Right ventricle myocardium superior (tissue), 1 donor: ENCODE measurements around the gene TRAPPC8. TPM values are rescaled to one million over a fixed set of nuclear protein-coding genes. Genes with fewer than 3 reads are reported as not detected.
A peak's percentile ranks its signal among the peaks of the same experiment; 100 is the strongest.
"Not testable (repeated sequence)": the region's sequence is repeated elsewhere in the genome, so short reads cannot be mapped to it uniquely, and the experiment has no call there.

Experiments used
- ATAC-seq: fragments of 200-7000 bp; cut with Tn5 transposase; one replicate; pipeline ENCODE4 v1.9.1; 2020; ENCODE audit warnings: mild to moderate bottlenecking; ENCODE audit not compliant: poor library complexity
- DNase-seq: peaks from one replicate; pipeline ENCODE4 v3.0.0-alpha.2; 2020
- intact Hi-C: fragments of 100-400 bp; cut with DNase I; formaldehyde crosslinking; loops from one replicate; pipeline ENCODE4 v1.11.2; 2022
- total RNA-seq: library from RNA; stranded (reverse); fragmentation: NEBNext Ultra II Directional; extraction: Animal tissue kit (Norgen Biotek cat#: 25700); gene quantifications from one replicate; pipeline ENCODE4 v1.2.1, GENCODE V29; 2021
- donor health status: DM: no; HTN: yes; CAD: no; lungs with severe emphysema.

The TRAPPC8 gene
- total RNA-seq, 1 donor from 2014 or later: 34.1 TPM

DNA sequence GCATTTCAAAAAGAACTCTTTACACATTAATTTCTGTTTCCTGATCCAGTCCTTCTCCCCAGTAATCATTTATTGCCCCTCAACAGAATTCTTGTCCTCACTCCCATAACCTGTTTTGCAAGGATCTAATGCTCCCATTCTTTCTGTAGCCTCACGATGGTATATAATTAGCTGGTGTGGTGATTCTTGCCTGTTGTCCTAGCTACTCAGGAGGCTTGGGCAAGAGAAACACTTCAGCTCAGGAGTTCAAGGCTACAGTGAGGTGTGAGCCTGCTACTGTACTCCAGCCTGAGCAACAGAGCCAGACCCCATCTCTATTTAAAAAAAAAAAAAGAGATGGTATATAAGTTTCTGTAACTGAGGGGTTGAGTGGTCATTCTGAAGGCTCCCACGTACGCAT, 7.7 kb upstream of the TRAPPC8 start:
- DNase-seq: no peak
- intact Hi-C loops: no loop called here
- ATAC-seq: no peak

DNA sequence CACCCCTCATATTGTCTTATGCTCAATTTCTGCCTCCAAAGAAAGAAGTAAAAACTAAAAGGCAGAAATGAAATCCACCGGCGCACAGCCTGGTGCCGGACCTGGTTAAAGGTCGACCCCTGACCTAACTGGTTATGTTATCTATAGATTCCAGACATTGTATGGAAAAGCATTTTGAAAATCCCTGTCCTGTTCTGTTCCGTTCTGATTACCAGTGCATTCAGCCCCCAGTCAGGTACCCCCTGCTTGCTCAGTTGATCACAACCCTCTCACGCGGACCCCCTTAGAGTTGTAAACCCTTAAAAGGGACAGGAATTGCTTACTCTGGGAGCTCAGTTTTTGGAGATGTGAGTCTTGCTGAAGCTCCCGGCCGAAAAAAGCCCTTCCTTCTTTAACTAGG, 5.4 kb upstream of the TRAPPC8 start:
- DNase-seq, ATAC-seq: not testable (repeated sequence)
- intact Hi-C loops: loop anchor here (10.0 kb wide), 1 partner anchor 136 kb away; no protein-coding TSS in a partner anchor

DNA sequence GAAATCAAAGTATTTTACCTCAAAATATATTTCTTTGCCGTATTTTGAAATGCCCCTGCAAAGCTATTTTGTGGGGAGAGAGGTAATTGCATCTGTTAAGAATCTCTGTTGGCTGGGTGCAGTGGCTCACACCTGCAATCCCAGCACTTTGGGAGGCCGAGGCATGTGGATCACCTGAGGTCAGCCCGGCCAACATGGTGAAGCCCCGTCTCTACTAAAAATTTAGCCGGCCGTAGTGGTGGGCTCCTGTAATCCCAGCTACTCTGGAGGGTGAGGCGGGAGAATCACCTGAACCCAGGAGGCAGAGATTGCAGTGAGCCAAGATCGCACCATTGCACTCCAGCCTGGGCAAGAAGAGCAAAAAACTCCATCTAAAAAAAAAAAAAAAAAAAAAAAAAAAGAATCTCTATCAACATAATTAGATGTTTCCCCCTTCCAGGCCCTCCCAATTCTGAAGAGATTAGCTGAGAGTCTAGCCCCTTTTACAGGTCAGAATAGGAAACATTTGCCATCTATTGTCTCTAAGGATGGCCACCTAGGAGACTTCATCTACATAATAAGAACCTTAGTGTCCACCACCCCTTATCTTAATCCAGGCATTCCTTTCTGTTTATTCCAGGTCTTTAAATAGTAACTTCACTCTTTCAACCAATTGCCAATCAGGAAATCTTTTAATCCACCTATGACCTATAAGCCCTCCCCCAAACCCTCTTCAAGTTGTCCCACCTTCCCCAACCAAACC, 3.5 kb upstream of the TRAPPC8 start:
- intact Hi-C loops: loop anchor here (10.0 kb wide), 1 partner anchor 138 kb away; no protein-coding TSS in a partner anchor
- ATAC-seq (no peak), DNase-seq (no peak)

DNA sequence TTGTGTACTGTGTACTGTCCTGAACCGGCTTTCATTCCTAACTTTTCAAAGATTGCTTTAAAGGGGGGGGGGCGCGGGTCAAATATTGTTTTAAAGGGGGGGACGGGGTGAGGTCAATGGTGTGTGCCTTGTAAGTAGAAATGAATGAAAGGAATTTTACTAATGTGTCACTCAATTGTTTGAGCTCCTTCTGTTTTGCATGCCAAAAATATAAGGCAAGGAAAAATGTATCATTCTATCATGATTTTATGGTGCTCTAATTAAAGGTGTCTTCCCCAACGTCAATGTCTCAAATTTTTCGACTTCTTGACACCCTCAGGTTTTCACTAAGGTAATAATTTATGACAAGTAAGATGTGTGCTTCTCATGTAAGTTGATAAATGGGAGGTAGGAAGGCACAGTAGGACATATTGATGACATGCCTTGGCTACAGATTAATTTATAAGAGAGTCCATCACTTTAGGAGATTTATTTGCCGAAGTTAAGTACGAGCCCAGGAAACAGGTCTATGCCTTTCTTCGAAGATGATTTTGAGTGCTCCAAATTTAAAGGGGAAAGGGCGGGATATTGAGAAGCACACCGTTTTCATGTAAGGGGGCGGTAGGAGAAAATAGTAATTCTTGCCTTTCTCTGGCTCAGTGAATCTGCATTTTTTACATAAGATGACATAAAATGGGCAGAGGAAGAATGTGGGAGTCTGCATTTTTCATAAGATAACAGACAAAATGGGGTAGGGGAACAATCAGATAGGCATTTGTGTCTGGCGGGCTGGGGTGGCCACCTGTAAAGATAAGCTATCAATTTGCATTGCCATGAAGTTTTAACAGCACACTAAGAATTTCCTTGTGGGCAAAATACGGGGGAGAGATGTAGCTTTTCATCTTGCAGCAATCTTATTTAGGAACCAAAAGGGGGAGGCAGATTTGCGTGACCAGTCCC, 1.2 kb upstream of the TRAPPC8 start:
- DNase-seq (no peak), ATAC-seq (no peak)
- intact Hi-C loops: loop anchor here (10.0 kb wide), 1 partner anchor 141 kb away; no protein-coding TSS in a partner anchor

DNA sequence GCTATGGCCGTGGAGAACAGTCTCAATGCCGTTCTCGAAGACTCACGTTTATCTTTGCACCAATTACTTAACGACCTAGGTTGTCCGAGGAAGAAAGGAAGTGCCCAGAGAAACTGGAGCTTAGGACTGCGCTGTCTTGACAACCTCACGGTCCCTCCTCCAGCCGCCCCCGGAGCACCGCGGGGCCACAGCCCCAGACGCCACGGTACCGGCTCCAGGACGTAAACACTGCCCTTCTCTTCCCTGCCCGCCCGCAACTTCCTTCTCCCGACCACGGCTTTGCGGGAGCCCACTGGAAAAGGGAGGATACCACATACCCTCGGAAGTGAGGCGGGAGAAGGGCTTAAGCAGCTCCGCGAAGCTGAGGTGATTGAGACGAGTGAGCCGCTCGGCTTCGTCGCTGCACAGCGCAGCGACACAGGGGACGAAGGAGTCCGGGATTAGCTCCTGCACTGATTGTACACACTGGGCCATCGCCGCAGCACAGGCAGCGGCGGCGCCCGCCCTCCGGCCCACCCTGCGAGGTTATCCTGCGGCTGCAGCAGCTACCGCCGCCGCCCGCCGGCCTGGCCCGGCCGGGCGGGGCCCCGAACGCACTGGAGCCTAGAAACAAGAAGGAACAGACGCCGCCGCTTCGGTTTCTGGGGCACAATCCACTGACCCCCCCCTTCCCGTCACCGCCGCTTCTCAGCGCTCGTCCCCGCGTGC, 483 bp downstream of the TRAPPC8 start:
- intact Hi-C loops: loop anchor here (10.0 kb wide), 1 partner anchor 142 kb away; no protein-coding TSS in a partner anchor
- peak; percentile 49 for DNase-seq
- ATAC-seq: peak; percentile 60

DNA sequence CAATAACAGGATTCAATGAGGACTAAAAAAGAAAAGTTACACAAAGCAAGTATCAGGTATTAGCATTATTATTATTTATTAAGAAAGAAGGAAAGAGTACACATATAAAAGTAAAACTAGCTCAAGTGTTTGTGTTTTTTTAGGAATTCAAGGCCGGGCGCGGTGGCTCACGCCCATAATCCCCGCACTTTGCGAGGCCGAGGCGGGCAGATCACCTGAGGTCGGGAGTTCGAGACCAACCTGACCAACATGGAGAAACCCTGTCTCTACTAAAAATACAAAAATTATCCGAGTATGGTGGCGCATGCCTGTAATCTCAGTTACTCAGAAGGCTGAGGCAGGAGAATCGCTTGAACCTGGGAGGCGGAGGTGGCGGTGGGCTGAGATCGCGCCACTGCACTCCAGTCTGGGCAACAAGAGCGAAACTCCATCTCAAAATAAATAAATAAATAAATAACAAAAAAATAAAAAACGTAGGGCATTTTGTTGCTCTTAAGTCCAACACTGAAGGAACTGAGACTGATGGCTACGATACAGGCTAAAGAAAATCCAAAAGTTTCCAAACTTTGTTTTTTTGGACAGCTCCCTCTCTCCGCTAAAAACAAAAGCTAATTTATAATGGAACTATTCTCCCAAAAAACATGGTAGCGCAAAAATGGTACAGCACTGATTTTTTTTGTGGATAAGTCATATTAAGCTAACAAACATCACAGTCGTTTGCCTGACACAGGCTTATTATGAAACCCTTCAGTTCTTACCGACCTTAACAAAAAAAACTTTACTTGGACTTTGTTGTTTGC, 1.7 kb downstream of the TRAPPC8 start:
- no peak for ATAC-seq
- no peak for DNase-seq

DNA sequence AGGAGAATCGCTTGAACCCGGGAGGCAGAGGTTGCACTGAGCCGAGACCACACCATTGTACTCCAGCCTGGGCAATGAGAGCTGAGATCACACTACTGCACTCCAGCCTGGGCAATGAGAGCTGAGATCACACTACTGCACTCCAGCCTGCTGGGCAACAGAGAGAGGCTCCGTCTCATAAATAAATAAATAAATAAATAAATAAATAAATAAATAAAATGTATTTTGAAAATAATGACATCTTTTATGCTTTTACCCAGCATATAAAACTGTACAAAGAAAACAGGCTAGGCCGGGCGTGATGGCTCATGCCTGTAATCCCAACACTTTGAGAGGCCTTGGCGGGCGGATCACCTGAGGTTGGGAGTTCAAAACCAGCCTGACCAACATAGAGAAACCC, 8.2 kb downstream of the TRAPPC8 start:
- ATAC-seq, intact Hi-C loops, DNase-seq: not testable (repeated sequence)

More for the DNA sequence above, 1.7 kb downstream of the TRAPPC8 start:
- intact Hi-C loops: loop anchor here (10.0 kb wide), 1 partner anchor 144 kb away; no protein-coding TSS in a partner anchor

DNA sequence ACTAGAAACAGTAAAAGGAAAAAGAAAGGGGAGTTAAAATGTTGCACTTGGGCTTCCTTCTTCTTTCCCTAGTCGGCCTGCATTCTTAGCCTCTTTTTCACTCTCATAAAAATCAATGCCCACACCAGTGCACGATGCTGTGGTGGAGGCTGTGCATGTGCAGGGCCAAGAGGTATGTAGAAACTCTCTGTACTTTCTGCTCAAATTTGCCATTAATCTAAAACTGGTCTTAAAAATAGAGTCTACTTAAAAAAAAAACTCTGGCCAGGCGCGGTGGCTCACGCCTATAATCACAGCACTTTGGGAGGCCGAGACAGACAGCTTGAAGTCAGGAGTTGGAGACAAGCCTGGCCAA, 11.1 kb downstream of the TRAPPC8 start:
- DNase-seq (no peak), ATAC-seq (no peak)
- intact Hi-C loops: no loop called here

DNA sequence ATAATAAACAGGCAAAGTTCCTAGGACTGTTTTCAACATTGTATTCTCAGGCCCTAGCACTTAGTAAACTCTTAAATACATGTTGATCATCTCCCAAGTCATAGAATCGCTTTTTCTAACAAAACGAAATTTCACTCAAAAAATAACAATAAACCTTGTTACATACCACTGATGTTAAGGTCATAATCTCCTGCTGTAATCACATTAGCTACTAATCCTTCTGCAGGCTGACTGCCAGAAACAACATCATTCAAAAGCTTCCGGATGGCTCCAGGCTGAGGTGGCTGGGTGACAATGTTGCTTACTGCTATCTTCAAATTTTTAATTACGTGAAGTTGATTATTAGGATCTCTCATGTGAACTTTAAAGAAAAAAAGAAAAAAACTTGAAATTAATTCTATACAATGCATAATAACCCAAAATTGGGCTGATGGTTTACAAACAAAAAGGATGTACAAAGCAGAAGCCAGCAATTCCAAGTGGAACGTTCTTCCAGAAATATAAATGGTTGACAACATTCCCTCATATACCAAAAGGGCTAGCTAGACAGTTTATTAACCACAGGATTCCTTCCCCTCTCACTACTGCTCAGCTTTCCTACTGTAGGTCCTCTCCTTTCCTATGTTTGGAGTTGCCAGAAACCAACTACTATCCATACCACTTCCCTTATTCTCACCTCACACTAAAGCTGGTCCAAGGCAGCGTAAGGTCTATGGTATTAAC, 11.6 kb downstream of the TRAPPC8 start:
- DNase-seq (no peak), ATAC-seq (no peak)
- intact Hi-C loops: no loop called here

DNA sequence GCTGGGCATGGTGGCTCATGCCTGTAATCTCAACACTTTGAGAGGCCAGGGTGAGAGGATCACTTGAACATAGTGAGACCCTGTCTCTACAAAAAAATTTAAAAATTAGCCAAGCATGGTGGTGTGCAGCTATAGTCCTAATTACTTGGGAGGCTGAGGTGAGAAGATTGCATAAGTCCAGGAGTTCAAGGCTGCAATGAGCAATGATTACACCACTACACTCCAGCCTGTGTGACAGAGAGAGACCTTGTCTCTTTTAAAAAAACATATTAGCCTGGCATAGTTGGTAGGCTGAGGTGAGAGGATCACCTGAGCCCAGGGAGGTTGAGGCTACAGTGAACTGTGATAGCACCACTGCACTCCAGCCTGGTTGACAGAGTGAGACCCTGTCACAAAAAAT, 13.7 kb downstream of the TRAPPC8 start:
- DNase-seq (no peak), ATAC-seq (no peak)
- intact Hi-C loops: no loop called here

DNA sequence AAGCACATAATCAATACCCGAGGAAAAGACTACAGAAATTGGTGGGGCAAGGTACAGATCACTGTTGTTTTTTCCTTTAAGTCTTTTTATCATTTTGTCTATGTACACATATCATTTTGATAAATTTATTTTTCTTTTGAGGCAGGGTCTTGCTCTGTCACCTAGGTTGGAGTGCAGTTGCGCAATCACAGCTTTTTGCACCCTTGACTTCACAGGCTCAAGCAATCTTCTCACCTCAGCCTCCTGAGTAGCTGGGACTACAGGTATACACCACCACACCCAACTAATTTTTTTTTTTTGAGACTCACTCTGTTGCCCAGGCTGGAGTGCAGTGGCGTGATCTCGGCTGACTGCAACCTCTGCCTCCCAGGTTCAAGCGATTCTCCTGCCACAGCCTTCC, 15.9 kb downstream of the TRAPPC8 start:
- intact Hi-C loops, DNase-seq, ATAC-seq: not testable (repeated sequence)

DNA sequence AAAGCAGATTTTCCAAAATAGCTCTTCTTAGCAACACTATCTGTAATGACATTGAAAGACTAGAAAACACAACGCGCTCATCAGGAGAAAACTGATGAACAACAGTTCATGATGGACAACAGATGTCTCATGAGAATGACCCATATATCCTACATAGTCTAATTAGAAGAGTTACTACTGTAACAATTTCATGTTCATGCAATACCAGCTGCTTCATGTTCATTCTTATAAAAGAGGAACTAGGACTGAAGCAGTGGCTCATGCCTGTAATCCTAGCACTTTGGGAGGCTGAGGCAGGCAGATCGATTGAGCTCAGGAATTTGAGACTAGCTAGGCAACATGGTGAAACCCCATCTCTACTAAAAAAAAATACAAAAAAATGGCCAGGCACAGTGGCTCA, 22.7 kb downstream of the TRAPPC8 start:
- ATAC-seq (no peak), DNase-seq (no peak)
- intact Hi-C loops: no loop called here

DNA sequence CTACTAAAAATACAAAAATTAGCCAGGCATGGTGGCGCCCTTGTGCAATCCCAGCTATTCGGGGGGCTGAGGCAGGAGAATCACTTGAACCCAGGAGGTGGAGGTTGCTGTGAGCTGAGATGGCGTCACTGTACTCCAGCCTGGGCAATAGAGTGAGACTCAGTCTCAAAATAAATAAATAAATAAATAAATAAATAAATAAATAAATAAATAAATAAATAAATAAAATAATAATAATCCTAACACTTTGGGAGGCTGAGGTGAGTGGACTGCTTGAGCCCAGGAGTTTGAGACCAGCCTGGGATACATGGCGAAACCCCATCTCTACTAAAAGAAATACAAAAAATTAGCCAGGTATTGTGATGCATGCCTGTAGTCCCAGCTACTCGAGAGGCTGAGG, 23.6 kb downstream of the TRAPPC8 start:
- DNase-seq, intact Hi-C loops, ATAC-seq: not testable (repeated sequence)

DNA sequence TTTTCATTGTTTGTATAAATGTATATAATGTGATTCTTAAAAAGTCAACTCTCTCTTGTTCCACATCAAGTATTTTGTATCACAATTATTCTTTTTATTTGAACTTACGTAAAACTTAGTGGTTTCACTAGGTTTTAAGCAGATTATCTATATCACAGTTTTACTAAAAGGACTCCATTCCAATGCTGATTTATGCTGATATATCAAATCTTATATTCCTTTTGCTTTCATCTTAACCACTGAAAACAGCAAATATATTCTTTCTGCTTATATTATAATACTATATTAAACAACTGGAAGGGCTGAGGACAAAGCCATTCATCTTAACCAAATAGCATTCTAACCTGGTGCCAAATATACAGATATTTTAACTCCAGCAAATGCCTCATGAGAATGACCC, 24.2 kb downstream of the TRAPPC8 start:
- no peak for ATAC-seq
- intact Hi-C loops: no loop called here
- DNase-seq: no peak

DNA sequence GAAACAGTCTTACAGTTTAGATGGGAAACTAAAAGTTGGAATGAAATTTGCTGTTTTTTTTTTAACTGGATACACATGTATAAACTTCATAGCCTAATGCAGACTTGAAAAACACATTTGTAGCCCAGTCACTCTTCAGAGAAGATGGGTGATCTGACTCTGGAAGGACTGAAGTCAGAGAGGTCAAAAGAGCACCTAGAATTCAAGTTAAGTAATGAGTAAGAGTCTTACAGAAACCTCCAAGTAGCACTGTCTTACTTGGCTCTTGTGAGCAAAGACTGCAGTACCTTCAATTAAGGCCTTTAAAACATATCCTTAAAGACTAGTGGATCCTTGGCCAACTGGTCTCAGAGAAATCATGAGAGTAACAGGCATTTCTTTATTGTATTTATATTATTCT, 41.9 kb downstream of the TRAPPC8 start:
- ATAC-seq (no peak), DNase-seq (no peak)
- intact Hi-C loops: loop anchor here (10.0 kb wide), 1 partner anchor 46 kb away; no protein-coding TSS in a partner anchor

DNA sequence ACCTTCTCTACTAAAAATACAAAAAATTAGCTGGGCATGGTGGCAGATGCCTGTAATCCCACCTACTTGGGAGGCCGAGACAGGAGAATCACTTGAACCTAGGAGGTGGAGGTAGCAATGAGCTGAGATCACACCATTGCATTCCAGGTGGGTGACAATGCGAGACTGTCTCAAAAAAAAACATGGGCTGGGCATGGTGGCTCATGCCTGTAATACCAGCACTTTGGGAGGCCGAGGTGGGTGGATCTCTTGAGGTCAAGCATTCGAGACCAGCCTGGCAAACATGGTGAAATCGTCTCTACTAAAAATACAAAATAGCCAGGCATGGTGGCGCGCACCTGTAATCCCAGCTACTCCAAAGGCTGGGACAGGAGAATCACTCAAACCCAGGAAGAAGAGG, 43.2 kb downstream of the TRAPPC8 start:
- intact Hi-C loops: loop anchor here (10.0 kb wide), 1 partner anchor 45 kb away; no protein-coding TSS in a partner anchor
- not testable (repeated sequence) for DNase-seq, ATAC-seq

DNA sequence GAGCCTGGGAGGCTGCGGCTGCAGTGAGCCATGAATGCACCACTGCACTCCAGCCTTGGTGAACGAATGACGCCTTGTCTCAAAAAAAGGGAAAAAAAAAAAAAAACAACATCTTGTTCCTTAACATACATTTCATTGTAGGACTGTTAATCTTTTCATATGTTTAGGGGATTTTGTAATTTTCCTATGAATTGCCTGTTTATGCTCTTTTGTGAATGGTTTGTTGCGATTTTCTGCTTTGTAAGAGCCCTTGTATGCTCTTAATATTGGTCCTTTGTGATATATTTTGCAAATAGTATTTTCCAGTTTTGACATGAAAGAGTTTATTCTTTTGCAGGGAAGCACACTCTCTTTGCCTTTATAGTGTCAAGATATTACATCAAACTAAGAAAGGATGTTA, 50.0 kb downstream of the TRAPPC8 start:
- DNase-seq (no peak), ATAC-seq (no peak)
- intact Hi-C loops: no loop called here
